KBM-7 (cell line): Measurements from ENCODE around the gene PHACTR3.

Experiments used
- DNase-seq: peaks from one replicate; pipeline ENCODE4 v3.0.0-alpha.2; 2015
- in situ Hi-C: fragments of 300-500 bp; cut with MboI; formaldehyde crosslinking; loops from 2 replicates; pipeline ENCODE4 v1.14.3; 2020; ENCODE audit warnings: low sequenced_read_pairs, low pct_unique_long_range_greater_than_20kb, mixed read lengths

The PHACTR3 gene

DNA sequence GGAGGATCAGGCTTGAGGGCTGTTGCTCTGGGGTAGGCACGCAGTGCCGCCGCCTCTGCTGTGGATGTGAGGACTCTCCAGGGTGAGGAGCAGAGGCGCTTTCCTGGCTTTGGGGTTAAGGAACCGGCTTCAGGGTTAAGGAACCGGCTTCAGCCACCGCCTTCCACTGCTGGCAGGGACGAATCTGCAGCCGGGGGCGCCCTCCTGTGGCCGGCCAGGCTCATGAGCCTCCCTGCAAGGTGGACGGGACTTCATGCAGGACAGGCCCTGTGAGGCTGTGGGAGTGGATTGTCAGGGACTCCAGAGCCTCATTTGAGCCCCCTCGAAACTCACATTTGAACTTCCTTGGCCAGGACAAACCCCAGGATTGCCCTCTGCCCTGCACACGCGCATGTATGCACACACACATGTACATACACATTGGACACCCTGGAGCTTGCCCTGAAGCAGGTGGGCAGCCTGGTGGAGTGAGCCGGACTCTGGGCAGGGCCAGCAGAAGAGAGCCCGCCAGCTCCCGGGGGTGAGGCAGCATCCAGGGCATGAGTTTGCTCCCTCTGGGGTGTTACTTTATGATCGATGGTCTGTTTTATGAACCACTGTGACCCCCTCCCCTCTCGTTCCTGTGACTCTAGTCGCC is 146.9 kb downstream of the PHACTR3 start:
- in situ Hi-C loops: loop anchor here (10.0 kb wide), 1 partner anchor 166 kb away; no protein-coding TSS in a partner anchor
- peak; percentile 73 for DNase-seq

DNA sequence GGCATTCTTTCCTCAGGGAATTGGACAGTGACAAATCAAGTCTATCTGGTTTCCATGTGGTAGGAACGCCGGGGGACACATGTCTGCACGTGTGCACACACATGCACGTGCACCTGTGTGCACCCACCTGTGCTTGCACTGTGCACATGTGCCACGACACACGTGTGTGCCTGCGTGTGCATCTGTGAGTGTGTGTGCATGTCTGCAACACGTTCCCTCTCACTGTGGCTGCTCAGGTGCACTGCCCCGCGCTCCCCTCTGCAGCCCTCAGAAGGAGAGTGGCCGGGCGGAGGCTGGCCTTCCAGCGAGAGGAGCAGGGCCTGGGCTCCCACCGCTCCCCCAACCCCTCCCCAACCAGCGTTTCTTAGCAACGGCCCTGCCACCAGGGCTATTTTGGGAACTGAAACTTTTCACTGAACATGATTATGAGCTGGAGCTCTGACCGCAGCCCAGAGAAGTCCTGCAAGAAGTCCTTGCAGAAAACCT is 147.8 kb downstream of the PHACTR3 start:
- in situ Hi-C loops: loop anchor here (10.0 kb wide), 1 partner anchor 167 kb away; no protein-coding TSS in a partner anchor
- peak; percentile 61 for DNase-seq

DNA sequence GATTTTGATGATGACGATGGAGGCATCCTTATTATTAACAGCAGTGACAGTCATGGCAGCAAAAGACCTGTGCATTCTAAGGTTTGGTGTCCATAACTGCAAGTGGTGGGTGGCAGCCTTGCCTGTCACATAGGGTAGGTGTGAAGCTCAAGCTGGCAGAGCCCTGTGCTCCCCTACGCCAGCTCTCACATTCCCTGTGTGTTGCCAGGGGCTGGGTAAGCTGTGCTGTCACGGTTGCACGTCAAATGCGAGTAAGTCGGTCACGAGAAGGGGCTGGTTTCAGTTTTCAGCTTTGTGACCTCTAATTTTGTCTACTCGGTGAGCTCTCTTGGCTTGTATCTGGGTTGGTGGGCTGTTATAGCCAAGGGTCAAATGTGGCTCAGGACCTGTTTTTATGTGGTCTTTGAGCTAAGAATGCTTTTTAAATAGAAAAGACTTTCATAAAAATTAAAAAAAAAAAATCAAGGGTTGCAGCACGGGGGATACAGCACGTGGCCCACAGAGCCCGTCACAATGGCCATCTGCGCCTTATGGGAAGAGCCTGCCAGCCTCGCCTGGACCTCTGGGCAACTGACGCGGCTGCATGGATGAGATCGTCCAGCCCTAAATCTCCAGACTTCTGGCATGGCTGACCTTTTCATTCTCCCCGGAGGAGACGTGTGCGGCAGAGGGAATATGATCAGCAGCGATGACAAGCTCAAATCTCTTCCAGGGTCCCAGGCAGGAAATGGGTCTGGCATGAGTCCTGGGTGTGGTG is 148.5 kb downstream of the PHACTR3 start:
- in situ Hi-C loops: loop anchor here (10.0 kb wide), 1 partner anchor 168 kb away; no protein-coding TSS in a partner anchor

DNA sequence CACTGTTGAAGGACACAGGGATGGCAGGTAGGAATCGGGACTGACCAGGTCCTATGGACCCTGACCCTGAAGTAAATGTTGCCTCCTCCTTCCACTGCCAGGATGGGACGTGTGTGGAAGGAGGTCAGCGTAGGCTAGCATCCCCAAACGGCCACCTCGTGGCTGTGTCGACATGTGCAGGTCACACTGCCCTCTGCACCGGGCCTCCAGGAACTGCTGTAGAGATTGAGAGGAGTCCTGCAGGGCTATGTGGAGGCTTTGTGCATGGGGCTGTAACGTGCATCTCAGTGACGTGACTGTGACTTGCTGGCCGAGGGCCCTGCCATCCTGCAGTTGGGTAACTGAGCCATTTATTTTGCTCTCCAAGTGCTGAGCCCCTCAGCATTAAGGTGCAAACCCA is 149.5 kb downstream of the PHACTR3 start:
- in situ Hi-C loops: loop anchor here (10.0 kb wide), 1 partner anchor 169 kb away; no protein-coding TSS in a partner anchor
- DNase-seq: no peak

More for the DNA sequence above, 148.5 kb downstream of the PHACTR3 start:
- DNase-seq: no peak

DNA sequence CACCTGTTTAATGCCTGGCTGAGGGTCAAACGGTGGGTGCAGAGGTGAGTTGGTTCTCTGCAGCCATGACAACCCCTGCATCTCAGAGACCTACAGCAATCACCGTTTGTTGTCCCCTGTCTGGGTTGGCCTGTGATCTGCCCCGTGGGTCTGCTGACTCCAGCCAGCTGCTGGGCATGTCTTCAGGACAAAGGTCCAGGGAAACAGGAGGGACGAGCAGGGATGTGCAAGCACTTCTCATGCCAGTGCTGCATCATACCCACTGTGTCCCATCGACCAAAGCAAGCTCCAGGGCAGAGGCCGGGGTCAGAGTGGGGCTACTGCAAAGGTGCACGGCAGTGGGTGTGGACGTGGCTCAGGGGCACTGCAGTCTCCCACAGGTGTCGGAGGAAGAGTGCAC is 150.2 kb downstream of the PHACTR3 start:
- in situ Hi-C loops: loop anchor here (10.0 kb wide), 1 partner anchor 170 kb away; no protein-coding TSS in a partner anchor
- no peak for DNase-seq

DNA sequence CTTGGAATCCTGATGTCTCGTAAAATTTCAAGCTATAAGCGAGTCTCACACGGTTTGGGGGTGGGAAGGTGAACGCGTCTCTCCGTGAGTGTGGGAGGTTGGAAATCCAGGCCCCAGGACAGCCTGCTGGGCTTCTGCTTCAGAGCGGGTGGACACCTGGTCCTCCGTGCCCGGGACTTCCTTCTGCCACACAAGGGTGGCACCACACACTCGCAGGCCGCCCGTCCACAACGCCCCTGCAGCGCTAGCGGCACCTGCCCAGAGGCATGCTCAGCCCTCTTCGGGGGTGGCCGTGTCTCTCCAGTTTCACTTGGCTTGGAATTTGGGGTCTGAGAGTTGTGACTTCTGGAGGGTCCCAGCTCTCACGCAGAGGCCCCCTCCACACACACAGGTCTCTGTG is 151.9 kb downstream of the PHACTR3 start:
- DNase-seq: no peak
- in situ Hi-C loops: loop anchor here (10.0 kb wide), 1 partner anchor 171 kb away; no protein-coding TSS in a partner anchor

DNA sequence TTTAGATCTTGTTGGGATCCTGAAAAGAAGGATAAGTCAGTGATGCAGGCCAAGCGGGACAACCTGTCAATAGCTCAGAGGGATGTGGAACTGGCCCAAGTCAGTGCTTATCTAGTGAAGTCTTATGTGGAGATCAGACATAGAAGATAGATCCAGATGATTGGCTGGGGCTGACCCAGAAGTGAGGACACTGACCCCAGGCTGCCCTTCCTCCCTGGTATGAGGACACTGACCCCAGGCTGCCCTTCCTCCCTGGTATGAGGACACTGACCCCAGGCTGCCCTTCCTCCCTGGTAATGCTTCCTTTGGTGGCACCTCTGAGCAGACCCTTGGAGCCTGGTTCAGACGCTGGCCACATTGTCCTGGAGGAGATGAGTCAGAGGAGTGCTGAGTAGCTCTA is 159.7 kb downstream of the PHACTR3 start:
- in situ Hi-C loops: no loop called here
- DNase-seq: no peak

DNA sequence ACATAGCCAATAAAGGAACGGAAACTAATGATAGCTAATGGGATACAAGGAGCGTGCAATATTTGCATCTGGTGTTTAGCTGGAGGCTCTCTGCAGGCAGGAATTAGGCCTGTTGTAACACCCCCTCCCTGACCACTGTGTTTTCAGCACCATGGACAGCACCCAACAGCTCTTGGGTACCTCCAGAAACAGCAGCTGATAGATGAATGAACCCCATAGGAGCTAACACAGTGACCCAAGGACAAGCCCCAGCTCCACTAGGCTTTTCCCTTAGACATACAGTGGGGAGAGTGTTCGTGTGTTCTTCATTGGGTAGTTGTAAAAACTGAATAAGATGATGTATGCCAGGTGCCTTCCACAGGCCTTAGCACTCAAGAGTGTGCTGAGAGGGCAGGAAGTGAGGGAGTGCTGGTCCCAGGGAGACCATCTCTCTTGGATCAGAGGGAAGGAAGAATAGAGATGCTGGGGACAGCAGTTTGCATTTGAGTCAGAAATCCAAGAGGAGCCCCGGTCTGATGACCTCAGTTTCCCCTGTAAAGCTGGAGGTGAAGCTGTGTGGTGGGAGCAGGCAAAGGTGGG is 161.3 kb downstream of the PHACTR3 start:
- in situ Hi-C loops: no loop called here
- peak; percentile 37 for DNase-seq

DNA sequence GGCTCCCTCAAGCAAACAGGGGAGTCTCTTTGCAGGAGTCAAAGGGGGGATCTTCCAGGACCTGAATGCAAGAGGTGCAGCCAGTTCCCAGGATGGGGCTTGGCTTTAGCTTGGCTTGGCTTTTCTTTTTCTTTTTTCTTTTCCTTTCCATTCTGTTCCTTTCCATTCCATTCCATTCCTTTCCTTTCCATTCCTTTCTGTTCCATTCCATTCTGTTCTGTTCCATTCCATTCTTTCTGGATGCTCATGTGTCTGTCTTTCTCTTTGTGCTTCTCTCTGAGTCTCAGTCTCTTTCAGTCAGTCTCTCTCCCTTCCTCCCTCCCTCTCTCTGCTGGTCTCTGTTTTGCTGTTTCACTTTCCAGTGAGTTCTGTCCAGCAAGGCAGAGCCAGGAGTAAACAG is 163.3 kb downstream of the PHACTR3 start:
- in situ Hi-C loops: no loop called here

DNA sequence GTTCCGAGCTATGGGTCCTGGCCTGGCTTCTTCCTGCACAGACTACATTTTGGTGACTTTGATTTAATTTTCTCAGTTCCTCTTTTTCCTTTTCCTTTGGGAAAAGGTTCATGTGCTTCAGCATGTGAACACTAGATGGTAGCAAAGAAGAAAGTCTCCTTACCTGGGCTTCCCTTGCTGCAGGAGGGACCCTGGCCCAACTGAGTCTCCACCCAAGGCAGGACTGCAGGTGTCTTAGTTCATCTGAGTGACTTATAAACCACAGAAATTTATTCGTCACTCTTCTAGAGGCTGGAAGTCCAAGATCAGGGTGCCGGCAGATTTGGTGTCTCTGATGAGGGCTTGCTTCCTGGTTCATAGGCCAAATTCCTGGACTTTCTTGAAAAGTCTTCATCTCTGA is 165.9 kb downstream of the PHACTR3 start:
- no peak for DNase-seq
- in situ Hi-C loops: no loop called here

More for the DNA sequence above, 163.3 kb downstream of the PHACTR3 start:
- DNase-seq: no peak

DNA sequence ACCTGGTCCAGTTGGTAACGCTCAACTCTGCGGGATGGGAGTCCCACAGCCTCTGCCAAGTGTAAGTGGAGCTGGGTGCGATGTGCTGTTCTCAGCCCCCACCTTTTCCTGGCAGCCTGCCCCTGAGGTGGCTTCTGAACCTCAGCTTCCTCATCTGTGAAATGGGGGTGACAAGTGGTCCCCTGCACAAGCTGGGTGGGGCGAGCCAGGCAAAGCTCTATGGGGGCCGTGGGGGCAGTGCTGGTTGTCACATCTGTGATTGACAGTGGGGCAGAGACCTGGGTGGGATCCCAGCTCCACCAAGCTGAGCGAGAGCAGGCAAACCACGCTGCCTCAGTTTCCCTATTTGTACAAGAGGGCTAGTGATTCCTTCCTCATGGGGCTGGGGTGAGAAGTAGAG is 166.5 kb downstream of the PHACTR3 start:
- no peak for DNase-seq
- in situ Hi-C loops: no loop called here

DNA sequence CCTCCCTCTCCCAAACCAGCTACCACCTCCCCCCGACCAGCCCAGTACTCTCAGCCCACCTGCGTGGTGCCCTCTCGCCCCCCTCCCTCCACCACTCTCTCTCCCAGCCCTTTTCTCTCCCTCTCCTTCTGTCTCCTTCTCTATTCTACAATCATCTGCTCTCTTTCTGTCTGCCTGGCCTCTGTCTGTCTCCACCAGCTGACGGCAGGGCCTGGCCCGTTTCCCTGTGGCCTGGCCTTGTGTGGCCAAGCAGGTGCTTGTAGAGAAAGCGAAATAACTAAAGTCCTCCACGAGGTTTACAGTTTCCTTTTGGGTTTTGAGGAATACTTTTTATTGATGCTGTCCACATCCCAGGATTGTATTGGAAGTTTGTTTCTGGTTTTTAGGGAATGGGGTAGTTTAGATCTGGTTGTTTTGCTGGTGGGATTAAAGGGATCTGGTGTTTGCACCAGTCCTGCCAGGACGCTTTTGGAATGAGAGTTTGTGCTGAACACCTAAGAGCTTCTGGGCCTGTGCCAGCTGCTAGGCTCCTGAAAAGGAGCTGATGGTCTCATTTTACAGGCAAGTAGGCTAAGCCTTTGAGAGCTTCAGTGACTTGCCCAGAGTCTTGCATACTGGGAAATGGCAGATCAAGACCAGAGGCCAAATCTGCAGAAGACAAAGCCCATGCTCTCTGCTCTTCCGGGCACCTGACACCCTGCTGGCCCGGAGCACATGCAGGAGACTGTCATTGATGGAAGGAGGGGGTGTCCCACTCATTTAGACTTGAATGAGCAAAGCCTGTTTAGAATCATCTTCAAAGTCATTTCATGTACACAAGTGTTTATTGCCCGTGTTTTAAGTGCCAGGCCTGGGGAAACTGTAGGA is 167.4 kb downstream of the PHACTR3 start:
- DNase-seq: no peak
- in situ Hi-C loops: no loop called here

DNA sequence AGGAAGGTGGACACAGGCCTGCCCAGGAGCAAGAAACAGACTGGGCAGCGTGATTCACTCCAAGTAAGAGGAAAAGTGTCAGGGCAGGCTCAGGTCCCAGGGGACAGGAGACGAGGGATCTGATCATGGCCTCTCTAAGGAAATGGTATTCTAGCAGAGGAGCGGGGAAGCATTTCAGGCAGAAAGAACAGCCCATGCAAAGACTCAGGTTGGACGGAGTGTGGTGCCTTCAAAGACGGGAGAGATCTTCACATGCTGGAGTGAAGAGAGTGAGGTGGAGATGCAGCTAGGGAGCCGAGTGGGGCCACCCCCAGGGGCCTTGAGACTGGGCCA is 168.0 kb downstream of the PHACTR3 start:
- in situ Hi-C loops: no loop called here
- DNase-seq: no peak

DNA sequence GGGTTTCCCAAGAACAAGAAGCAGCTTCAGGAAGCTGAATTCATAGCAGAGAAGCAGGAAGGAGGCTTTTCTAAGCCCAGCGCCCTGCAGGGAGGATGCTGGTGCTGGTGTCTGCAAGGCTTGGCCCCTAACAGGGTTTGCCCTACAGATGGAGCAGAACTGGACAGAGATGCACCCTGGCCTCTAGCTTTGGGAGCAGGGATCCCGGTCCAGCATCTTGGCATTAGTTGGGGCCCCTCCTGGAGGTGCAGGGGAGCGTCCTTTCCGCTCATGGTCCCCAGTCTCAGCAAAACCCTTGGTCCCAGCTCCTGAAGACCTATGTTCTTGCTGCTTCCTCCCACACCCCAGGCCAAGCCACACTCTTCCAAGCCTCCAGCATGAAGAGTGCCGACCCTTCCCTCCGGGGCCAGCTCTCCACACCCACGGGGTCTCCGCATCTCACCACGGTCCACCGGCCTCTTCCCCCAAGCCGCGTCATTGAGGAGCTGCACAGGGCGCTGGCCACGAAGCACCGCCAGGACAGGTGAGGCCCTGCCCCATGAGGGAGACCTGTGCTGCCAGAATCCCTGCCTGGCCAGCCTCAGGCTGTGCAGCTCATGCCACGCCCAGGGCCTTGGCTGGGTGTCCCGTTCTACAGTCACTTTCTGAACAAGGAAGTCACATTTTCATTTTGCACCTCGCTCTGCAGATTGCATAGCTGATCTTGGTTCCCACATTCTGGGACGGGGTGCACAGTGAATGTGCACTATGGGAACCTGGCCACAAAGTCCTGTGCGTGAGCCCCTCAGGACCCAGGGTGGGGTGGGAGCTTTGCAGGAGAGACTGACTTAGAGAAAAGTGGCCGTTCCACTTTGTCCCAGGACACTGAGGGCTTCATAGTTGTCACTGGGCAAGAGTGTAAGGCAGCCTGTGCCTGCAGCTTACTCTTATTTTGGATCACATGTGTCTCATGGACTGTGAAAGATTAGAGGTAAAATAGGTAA is 168.9 kb downstream of the PHACTR3 start:
- no peak for DNase-seq
- in situ Hi-C loops: no loop called here

DNA sequence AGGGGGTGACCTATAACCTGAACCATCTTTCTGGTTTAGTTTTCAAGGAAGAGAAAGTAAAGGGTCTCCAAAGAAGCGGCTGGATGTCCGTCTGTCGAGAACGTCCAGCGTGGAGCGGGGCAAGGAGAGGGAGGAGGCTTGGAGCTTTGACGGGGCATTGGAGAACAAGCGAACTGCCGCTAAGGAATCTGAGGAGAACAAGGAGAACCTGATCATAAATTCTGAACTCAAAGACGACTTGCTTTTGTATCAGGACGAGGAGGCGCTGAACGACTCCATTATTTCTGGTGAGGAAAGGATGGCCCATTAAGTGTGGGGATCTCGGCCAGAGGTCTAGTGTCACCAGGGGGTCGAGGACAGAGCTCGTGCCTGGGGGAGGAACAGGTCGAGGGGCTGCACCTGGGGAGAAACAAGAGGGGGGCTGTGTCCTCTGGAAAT is 169.9 kb downstream of the PHACTR3 start:
- DNase-seq: no peak
- in situ Hi-C loops: no loop called here

DNA sequence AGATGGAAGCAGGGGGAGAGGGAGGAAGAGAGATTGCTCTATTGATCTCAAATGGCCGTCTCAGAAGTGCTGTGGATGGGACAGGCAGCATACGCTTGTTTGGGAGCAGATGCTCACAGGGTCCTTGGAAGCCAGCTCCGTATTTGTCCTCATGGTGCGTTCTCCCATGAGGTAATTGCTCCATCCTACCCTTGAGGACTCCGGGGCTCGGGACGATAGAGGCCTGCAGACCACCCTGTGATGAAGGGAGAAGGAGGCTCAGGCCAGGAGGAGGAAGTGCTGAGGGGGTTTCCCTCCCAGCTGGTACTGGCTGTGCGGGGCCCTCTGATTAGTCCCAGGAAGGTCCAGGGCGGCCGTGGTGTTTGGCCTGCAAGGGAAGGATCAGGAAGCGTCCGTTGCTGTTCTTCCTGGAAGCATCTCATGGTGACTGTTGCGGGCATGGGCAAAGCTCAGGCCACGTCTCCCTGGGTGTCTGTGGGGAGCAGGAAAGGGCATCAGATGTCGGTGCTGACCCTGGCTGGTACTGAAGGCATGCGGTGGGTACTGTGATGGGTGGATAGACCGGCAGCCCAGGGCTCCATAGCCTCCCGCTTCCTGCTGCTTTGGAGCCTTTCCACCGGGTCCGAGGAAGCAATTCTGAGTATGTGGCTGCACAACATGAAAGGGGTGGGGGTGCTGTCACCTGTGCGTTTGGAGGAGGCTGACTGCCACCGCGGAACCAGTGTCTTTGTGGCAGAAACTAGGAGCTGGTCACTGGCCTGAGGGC is 170.8 kb downstream of the PHACTR3 start:
- in situ Hi-C loops: no loop called here
- DNase-seq: no peak

DNA sequence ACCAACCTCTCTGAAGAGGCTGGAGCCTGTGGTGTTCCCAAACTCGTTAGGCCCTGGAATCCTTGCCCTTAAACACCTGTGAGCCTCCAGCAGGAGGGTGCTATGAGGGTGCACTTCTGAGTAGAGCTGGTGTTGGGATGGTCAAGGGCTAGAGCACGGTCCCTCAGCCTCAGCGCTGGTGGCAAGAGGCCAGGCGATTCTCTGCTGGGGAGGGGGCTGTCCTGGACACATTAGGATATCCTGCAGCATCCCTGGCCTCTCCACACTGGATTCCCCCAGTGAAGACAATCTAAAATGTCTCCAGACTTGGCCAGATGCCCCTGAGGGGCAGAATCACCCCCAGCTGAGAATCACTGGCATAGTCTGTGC is 171.3 kb downstream of the PHACTR3 start:
- in situ Hi-C loops: no loop called here
- no peak for DNase-seq
